Parathyroid adenoma (tissue), 2 donors: ENCODE data around the gene NEK6.

ENCODE experiments used
- H2AFZ ChIP-seq: fragments of 300-600 bp; sonication (generic); one replicate; pipeline ENCODE4 v1.7.0; 2017; ENCODE audit warnings: antibody characterized with exemption, mild to moderate bottlenecking
- H3K27ac ChIP-seq: fragments of 300-600 bp; sonication (generic); one replicate; pipeline ENCODE4 v1.7.0; 2017
- H3K27me3 ChIP-seq: fragments of 300-600 bp; sonication (generic); one replicate; pipeline ENCODE4 v1.7.0; 2017; ENCODE audit warnings: low read length; ENCODE audit not compliant: control insufficient read depth, insufficient read depth
- H3K36me3 ChIP-seq: fragments of 300-600 bp; sonication (generic); one replicate; pipeline ENCODE4 v1.7.0; 2017; ENCODE audit warnings: low read length; ENCODE audit not compliant: control insufficient read depth, insufficient read depth
- H3K4me1 ChIP-seq: fragments of 300-600 bp; sonication (generic); one replicate; pipeline ENCODE4 v1.7.0; 2017; ENCODE audit warnings: control low read depth
- H3K4me2 ChIP-seq: fragments of 300-600 bp; sonication (generic); one replicate; pipeline ENCODE4 v1.7.0; 2017; ENCODE audit warnings: low read length
- H3K4me3 ChIP-seq: fragments of 300-600 bp; sonication (generic); one replicate; pipeline ENCODE4 v1.7.0; 2017; ENCODE audit warnings: low read depth, low read length
- H3K79me2 ChIP-seq: fragments of 300-600 bp; sonication (generic); one replicate; pipeline ENCODE4 v1.7.0; 2017; ENCODE audit warnings: control low read depth
- H3K9ac ChIP-seq: fragments of 300-600 bp; sonication (generic); one replicate; pipeline ENCODE4 v1.7.0; 2017; ENCODE audit warnings: mild to moderate bottlenecking
- H3K9me3 ChIP-seq: fragments of 300-600 bp; sonication (generic); one replicate; pipeline ENCODE4 v1.7.0; 2017; ENCODE audit warnings: low read length; ENCODE audit not compliant: control insufficient read depth
- TF ChIP-seq, protein P1 (sequence below): fragments of 300-600 bp; sonication (generic); IDR thresholded peaks from one replicate; pipeline ENCODE4 v1.7.0; 2017; ENCODE audit warnings: antibody characterized with exemption, mild to moderate bottlenecking
- donor health status: primary hyperparathyroidism.

Gene NEK6

DNA sequence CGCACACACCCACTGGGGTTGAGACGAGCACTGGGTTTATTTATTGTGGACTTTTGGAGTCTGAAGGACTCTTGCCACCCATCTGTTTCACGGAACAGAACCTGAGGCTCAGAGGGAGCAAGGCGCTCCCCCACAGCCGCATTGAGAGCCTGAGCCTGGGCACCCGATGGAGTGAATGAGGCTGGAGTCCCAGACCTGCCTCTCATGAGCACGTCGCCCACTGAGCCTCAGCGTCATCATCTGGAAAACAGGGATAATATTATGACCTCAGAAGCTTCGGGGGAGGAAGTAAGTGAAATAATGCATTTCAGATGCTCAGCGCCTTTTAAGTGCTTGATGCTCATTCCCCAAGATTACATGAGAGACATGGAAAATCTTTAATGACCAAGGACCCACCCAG, 5.5 kb downstream of the NEK6 start:
- H3K4me1 ChIP-seq = no peaks in the 10 kb centered on the region
- no peak overlapping the region for H3K9ac ChIP-seq
- no peak overlapping the region for H2AFZ ChIP-seq
- H3K27ac ChIP-seq = no peak overlapping the region
- no peaks in the 10 kb centered on the region for H3K9me3 ChIP-seq
- TF ChIP-seq, protein P1, sequence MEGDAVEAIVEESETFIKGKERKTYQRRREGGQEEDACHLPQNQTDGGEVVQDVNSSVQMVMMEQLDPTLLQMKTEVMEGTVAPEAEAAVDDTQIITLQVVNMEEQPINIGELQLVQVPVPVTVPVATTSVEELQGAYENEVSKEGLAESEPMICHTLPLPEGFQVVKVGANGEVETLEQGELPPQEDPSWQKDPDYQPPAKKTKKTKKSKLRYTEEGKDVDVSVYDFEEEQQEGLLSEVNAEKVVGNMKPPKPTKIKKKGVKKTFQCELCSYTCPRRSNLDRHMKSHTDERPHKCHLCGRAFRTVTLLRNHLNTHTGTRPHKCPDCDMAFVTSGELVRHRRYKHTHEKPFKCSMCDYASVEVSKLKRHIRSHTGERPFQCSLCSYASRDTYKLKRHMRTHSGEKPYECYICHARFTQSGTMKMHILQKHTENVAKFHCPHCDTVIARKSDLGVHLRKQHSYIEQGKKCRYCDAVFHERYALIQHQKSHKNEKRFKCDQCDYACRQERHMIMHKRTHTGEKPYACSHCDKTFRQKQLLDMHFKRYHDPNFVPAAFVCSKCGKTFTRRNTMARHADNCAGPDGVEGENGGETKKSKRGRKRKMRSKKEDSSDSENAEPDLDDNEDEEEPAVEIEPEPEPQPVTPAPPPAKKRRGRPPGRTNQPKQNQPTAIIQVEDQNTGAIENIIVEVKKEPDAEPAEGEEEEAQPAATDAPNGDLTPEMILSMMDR = no peak
- no peaks in the 10 kb centered on the region for H3K36me3 ChIP-seq
- H3K79me2 ChIP-seq = no peaks in the 10 kb centered on the region
- H3K4me2 ChIP-seq = no peak overlapping the region
- no peak overlapping the region for H3K4me3 ChIP-seq
- H3K27me3 ChIP-seq = no peaks in the 10 kb centered on the region

DNA sequence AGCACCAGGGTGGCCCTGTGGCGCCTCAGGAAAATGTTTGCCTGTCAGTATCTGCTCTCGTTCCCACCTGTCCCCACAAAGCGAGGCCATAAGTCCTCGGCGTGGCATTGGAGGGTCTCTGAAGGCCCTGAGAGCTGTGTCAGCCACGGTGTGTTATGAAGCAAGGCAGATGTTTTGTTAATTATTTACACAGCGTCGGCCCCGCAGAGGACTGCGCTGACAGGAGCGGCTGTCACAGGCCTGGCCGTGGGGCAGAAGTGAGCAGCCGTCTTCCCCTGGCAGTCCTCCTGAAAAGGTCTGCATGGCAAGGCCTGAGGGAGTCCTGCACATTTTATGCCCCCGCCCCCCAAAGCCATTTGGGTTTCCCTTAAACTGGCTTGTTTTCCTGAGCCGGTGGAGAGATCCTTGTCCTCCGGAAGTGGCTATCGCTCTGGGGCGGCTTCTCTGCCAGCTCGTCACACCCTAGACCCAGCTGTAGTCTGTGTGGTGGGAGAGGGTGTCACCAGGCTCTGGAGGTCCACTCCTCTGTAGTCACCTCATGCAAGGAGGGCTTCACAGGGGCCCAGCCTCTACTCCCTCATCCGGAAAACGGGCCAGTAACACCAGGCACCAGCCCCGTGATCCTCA, 6.2 kb downstream of the NEK6 start:
- no peak overlapping the region for H3K4me2 ChIP-seq
- no peaks in the 10 kb centered on the region for H3K27me3 ChIP-seq
- TF ChIP-seq, protein P1 = no peak
- no peaks in the 10 kb centered on the region for H3K36me3 ChIP-seq
- H3K9ac ChIP-seq = no peak overlapping the region
- H3K27ac ChIP-seq = no peak overlapping the region
- no peaks in the 10 kb centered on the region for H3K79me2 ChIP-seq
- no peak overlapping the region for H3K4me3 ChIP-seq
- no peaks in the 10 kb centered on the region for H3K4me1 ChIP-seq
- no peaks in the 10 kb centered on the region for H3K9me3 ChIP-seq
- H2AFZ ChIP-seq = no peak overlapping the region

DNA sequence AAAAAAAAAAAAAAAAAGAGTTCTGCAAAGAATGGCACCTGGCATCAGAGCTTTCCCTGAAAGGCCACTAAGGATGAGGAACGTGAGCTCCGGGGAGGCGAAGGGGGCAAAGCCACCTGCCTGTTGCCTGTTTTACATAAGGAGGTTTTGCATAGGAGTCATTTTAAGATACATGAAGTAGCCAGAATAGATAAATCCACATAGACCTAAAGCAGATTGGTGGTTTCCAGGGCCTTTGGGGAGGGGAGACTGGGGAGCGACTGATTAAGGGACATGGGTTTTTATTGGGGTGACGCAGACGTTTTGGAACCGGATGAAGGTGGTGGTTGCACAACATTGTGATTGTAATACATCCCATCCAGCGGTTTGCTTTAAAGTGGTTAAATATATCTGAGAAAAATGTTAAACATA, 7.1 kb downstream of the NEK6 start:
- Histone ChIP-seq H3K27me3 (no peaks in the 10 kb centered on the region), H3K9ac (no peak overlapping the region), H3K4me2 (no peak overlapping the region), H3K27ac (no peak overlapping the region), H3K79me2 (no peaks in the 10 kb centered on the region), H3K36me3 (no peaks in the 10 kb centered on the region), H3K4me1 (no peaks in the 10 kb centered on the region), H3K9me3 (no peaks in the 10 kb centered on the region), H3K4me3 (no peak overlapping the region), H2AFZ (no peak overlapping the region)
- TF ChIP-seq, protein P1 = no peak

DNA sequence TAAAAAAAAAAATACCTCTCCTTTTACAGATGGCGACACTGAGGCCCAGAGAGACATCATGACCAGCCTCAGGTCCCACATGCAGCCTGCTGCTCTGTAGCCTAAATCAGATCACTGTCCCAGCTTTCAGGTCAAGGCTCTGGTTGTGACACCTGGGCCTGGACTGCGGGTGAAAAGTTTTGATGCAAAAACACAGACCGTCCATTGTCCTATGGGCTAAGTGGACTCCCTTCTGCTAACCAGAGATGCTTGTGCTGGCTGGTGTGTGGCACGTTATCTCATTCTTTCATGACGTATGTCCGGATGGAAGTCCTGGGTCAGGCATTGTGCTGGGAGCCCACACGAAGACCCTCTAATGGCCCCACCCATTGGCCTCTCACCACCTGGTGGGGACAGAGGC, 7.8 kb downstream of the NEK6 start:
- Histone ChIP-seq H3K36me3 (no peaks in the 10 kb centered on the region), H3K4me1 (no peaks in the 10 kb centered on the region), H2AFZ (no peak overlapping the region), H3K9me3 (no peaks in the 10 kb centered on the region), H3K27me3 (no peaks in the 10 kb centered on the region), H3K4me3 (no peak overlapping the region), H3K27ac (no peak overlapping the region), H3K9ac (no peak overlapping the region), H3K4me2 (no peak overlapping the region), H3K79me2 (no peaks in the 10 kb centered on the region)
- TF ChIP-seq, protein P1 = no peak

DNA sequence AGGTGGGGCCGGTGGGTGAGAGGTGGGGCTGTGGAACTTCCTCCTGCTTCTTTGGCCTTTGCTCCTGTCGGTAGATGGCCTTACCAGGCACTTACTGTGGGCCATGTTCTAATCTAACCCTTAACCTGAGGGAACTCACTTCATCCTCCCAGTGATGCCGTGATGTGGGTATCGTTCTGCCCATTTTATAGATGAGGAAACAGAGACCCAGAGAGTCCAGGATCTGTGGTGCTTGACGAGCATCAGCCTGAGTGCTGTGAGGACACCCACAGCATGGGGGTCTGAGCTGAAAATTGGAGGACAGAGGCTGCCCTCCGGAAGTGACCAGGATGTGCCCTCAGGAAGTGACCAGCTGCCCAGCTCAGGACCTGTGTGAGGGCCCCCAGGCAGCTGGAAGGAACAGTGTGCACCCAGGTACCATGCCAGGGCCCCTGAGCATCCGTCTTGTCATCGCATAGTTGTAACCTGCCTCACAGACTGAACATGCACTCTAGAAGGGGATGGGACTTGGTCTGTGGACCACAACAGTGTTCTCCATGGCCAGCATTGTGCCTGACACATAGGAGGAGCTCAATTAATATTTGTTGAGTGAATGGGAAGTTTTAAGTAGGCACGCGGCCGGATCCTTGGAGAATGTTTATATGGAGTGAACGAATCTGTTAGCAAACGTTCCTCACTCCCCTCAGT, 8.5 kb downstream of the NEK6 start:
- H3K4me2 ChIP-seq = no peak overlapping the region
- no peaks in the 10 kb centered on the region for H3K36me3 ChIP-seq
- no peak overlapping the region for H3K4me3 ChIP-seq
- no peak overlapping the region for H2AFZ ChIP-seq
- no peak overlapping the region for H3K27ac ChIP-seq
- H3K27me3 ChIP-seq = no peaks in the 10 kb centered on the region
- no peaks in the 10 kb centered on the region for H3K4me1 ChIP-seq
- H3K9me3 ChIP-seq = no peaks in the 10 kb centered on the region
- H3K79me2 ChIP-seq = no peaks in the 10 kb centered on the region
- no peak overlapping the region for H3K9ac ChIP-seq
- TF ChIP-seq, protein P1 = no peak
